Breast epithelium (tissue), 4 donors: ENCODE results near the gene IGF1. TPM values are rescaled to one million over a fixed set of nuclear protein-coding genes. Genes with fewer than 3 reads are reported as not detected.

Source experiments
- DNase-seq, 2 donors: peaks; one replicate each; pipeline ENCODE4 v3.0.0-alpha.2; 2019; ENCODE audit warnings: low spot score in 2 of 2
- H3K27ac ChIP-seq, 2 donors: fragments of 200-600 bp; sonication (generic) in 1 of 2; one replicate each; pipeline ENCODE4 v1.5.1; 2016 to 2019; ENCODE audit warnings: mild to moderate bottlenecking in 1 of 2
- H3K27me3 ChIP-seq, 2 donors: fragments of 200-600 bp; sonication (generic) in 1 of 2; one replicate each; pipeline versions ENCODE4 v1.5.1 to v1.6.0; 2017 to 2019; ENCODE audit warnings: control low read depth in 1 of 2, mild to moderate bottlenecking in 1 of 2
- H3K36me3 ChIP-seq: fragments of 200-600 bp; one replicate; pipeline ENCODE4 v1.5.1; 2019
- H3K4me1 ChIP-seq, 2 donors: fragments of 200-600 bp; sonication (generic); one replicate each; pipeline ENCODE4 v1.5.1; 2016 to 2019; ENCODE audit warnings: control low read depth in 1 of 2
- H3K4me3 ChIP-seq, 3 donors: fragments of 200-600 bp; sonication (generic); 1 replicate in 2 of 3; 2 replicates in 1 of 3; pipeline ENCODE4 v1.5.1; 2016 to 2019; ENCODE audit warnings: mild to moderate bottlenecking in 3 of 3, moderate library complexity in 2 of 3
- H3K9me3 ChIP-seq, 2 donors: fragments of 200-600 bp; sonication (generic) in 1 of 2; one replicate each; pipeline ENCODE4 v1.5.1; 2016 to 2019; ENCODE audit warnings: control low read depth in 1 of 2
- POLR2A ChIP-seq: fragments of 450-650 bp; IDR thresholded peaks from one replicate; pipeline ENCODE4 v1.6.1; 2016; ENCODE audit warnings: antibody characterized with exemption, mild to moderate bottlenecking, moderate library complexity
- POLR2AphosphoS5 ChIP-seq, 3 donors: sonication (generic); formaldehyde crosslinking; IDR thresholded peaks; one replicate each; pipeline ENCODE4 v1.6.1; 2017; ENCODE audit warnings: antibody characterized with exemption in 3 of 3
- intact Hi-C: fragments of 100-400 bp; cut with DNase I; formaldehyde crosslinking; loops from one replicate; pipeline ENCODE4 v1.15.1; 2023; ENCODE audit warnings: low total_unique reads
- total RNA-seq, 3 donors: library from RNA; depleted of rRNA; stranded (reverse); fragments of >200 nt; gene quantifications; one replicate each; pipeline ENCODE4 v1.1.0, GENCODE V29; 2016
- TF ChIP-seq, protein P1 (sequence below), 3 donors: fragments of 450-650 bp; IDR thresholded peaks; one replicate each; pipeline ENCODE4 v1.5.1; 2016 to 2017; ENCODE audit warnings: antibody characterized with exemption in 3 of 3, mild to moderate bottlenecking in 3 of 3, moderate library complexity in 3 of 3

IGF1 gene
- total RNA-seq, 3 donors from 2014 or later = 56.6 to 108 (median 101) TPM

GRCh38 chr12:102521662-102522277, 41.4 kb upstream of the IGF1 start:
- no peak overlapping the region for H3K4me3 ChIP-seq
- no peak overlapping the region for H3K27ac ChIP-seq
- no peaks in the 10 kb centered on the region for H3K9me3 ChIP-seq
- DNase-seq = no peak
- no peaks in the 10 kb centered on the region for H3K36me3 ChIP-seq
- TF ChIP-seq POLR2AphosphoS5 (IDR thresholded peaks at IDR 0.05) = no peak
- no peak for TF ChIP-seq POLR2A
- TF ChIP-seq, protein P1, sequence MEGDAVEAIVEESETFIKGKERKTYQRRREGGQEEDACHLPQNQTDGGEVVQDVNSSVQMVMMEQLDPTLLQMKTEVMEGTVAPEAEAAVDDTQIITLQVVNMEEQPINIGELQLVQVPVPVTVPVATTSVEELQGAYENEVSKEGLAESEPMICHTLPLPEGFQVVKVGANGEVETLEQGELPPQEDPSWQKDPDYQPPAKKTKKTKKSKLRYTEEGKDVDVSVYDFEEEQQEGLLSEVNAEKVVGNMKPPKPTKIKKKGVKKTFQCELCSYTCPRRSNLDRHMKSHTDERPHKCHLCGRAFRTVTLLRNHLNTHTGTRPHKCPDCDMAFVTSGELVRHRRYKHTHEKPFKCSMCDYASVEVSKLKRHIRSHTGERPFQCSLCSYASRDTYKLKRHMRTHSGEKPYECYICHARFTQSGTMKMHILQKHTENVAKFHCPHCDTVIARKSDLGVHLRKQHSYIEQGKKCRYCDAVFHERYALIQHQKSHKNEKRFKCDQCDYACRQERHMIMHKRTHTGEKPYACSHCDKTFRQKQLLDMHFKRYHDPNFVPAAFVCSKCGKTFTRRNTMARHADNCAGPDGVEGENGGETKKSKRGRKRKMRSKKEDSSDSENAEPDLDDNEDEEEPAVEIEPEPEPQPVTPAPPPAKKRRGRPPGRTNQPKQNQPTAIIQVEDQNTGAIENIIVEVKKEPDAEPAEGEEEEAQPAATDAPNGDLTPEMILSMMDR (IDR thresholded peaks at IDR 0.05) = no peak
- intact Hi-C loops = no loop called here
- H3K4me1 ChIP-seq = no peaks in the 10 kb centered on the region
- H3K27me3 ChIP-seq = no peaks in the 10 kb centered on the region

GRCh38 chr12:102518871-102519270, 38.5 kb upstream of the IGF1 start:
- H3K4me1 ChIP-seq = no peaks in the 10 kb centered on the region
- intact Hi-C loops = no loop called here
- no peak for DNase-seq

GRCh38 chr12:102514696-102515095, 34.3 kb upstream of the IGF1 start:
- TF ChIP-seq POLR2A (no peak), POLR2AphosphoS5 (IDR thresholded peaks at IDR 0.05) (no peak)
- TF ChIP-seq, protein P1 (IDR thresholded peaks at IDR 0.05) = no peak
- Histone ChIP-seq H3K27ac (no peak overlapping the region), H3K27me3 (no peaks in the 10 kb centered on the region), H3K4me3 (no peak overlapping the region), H3K9me3 (no peaks in the 10 kb centered on the region), H3K4me1 (no peaks in the 10 kb centered on the region), H3K36me3 (no peaks in the 10 kb centered on the region)
- no peak for DNase-seq
- intact Hi-C loops = no loop called here

More at GRCh38 chr12:102518871-102519270, 38.5 kb upstream of the IGF1 start:
- H3K27ac ChIP-seq = no peak overlapping the region
- H3K4me3 ChIP-seq = no peak overlapping the region
- H3K27me3 ChIP-seq = no peaks in the 10 kb centered on the region
- no peaks in the 10 kb centered on the region for H3K36me3 ChIP-seq
- TF ChIP-seq POLR2A = no peak
- H3K9me3 ChIP-seq = no peaks in the 10 kb centered on the region

DNA sequence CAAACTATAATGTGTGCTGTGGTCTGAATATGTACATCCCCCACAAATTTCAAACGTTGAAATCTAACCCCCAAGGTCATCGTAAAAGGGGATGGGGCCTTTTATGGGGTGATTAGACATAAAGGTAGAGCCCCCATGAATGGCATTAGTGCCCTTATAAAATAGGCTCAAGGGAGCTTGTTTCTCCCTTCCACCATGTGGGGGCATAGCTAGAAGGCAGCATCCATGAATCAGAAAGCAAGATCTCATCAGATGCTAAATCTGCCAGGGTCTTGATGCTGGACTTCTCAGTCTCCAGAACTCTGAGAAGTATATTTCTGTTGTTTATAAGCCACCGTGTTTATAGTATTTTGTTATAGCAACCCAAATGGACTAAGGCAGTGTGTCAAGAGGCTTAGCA, 33.4 kb upstream of the IGF1 start:
- H3K9me3 ChIP-seq = no peaks in the 10 kb centered on the region
- TF ChIP-seq POLR2AphosphoS5 (IDR thresholded peaks at IDR 0.05) (no peak), POLR2A (no peak)
- TF ChIP-seq, protein P1 (IDR thresholded peaks at IDR 0.05) = no peak
- H3K27ac ChIP-seq = no peak overlapping the region
- no peak overlapping the region for H3K4me3 ChIP-seq
- intact Hi-C loops = no loop called here
- no peaks in the 10 kb centered on the region for H3K36me3 ChIP-seq
- no peak for DNase-seq
- no peaks in the 10 kb centered on the region for H3K27me3 ChIP-seq
- H3K4me1 ChIP-seq = no peaks in the 10 kb centered on the region

DNA sequence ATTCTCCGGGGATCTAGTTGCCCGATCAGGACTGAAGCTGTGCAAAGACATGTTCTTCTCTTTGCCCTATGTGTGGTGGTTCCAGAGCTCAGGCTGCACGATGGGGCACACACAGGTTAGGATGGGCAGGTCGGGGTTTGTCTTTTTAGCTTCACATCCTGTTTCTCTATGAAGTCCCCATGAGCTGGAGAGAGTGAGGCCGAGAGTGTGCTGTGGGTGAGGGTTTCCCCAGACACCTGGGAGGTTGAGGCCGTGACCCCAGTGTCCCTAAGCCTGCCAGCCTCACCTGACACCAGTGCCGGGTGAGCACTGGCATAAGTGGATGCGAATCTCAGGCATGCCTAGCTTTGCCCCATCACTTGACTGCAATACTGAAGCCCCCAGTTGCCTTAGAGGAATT, 32.9 kb upstream of the IGF1 start:
- no peak for DNase-seq
- no peaks in the 10 kb centered on the region for H3K36me3 ChIP-seq
- no peak overlapping the region for H3K4me3 ChIP-seq
- no peaks in the 10 kb centered on the region for H3K9me3 ChIP-seq
- intact Hi-C loops = no loop called here
- H3K27ac ChIP-seq = no peak overlapping the region
- H3K4me1 ChIP-seq = no peaks in the 10 kb centered on the region
- no peaks in the 10 kb centered on the region for H3K27me3 ChIP-seq
- TF ChIP-seq POLR2AphosphoS5 (IDR thresholded peaks at IDR 0.05) (no peak), POLR2A (no peak)
- TF ChIP-seq, protein P1 (IDR thresholded peaks at IDR 0.05) = no peak
